Endothelial cell (in vitro differentiated cells): Measurements from ENCODE around the gene ERLIN1. TPM values are rescaled to one million over a fixed set of nuclear protein-coding genes. Genes with fewer than 3 reads are reported as not detected.

ENCODE experiments used
- DNase-seq: peaks from one replicate; pipeline ENCODE4 v3.0.0; 2021; ENCODE audit warnings: low spot score
- H3K27ac Mint-ChIP-seq: one replicate; pipeline ENCODE4 v1.8.0; 2021; ENCODE audit warnings: mixed read lengths, inconsistent platforms; ENCODE audit not compliant: unreplicated experiment
- H3K27me3 Mint-ChIP-seq: one replicate; pipeline ENCODE4 v1.8.0; 2021; ENCODE audit warnings: mild to moderate bottlenecking, moderate library complexity, mixed read lengths, inconsistent platforms; ENCODE audit not compliant: unreplicated experiment
- H3K36me3 Mint-ChIP-seq: one replicate; pipeline ENCODE4 v1.8.0; 2021; ENCODE audit warnings: mild to moderate bottlenecking, low read depth, mixed read lengths, inconsistent platforms; ENCODE audit not compliant: unreplicated experiment
- H3K4me1 Mint-ChIP-seq: one replicate; pipeline ENCODE4 v1.8.0; 2021; ENCODE audit warnings: mild to moderate bottlenecking, mixed read lengths, inconsistent platforms; ENCODE audit not compliant: unreplicated experiment
- H3K4me3 Mint-ChIP-seq: one replicate; pipeline ENCODE4 v1.8.0; 2021; ENCODE audit warnings: mild to moderate bottlenecking, mixed read lengths, inconsistent platforms; ENCODE audit not compliant: unreplicated experiment
- H3K9me3 Mint-ChIP-seq: one replicate; pipeline ENCODE4 v1.8.0; 2021; ENCODE audit warnings: mixed read lengths, inconsistent platforms; ENCODE audit not compliant: unreplicated experiment
- CTCF ChIP-seq: fragments of 200-600 bp; sonication (generic); IDR thresholded peaks from one replicate; pipeline ENCODE4 v1.5.0; 2021; ENCODE audit warnings: antibody characterized with exemption; ENCODE audit not compliant: unreplicated experiment
- total RNA-seq: library from RNA; stranded (reverse); fragmentation: NEBNext Ultra II Directional; extraction: Animal tissue kit (Norgen Biotek cat#: 25700); gene quantifications from one replicate; pipeline ENCODE4 v1.2.1, GENCODE V29; 2021; ENCODE audit not compliant: unreplicated experiment

The ERLIN1 gene
- total RNA-seq, 1 donor from 2014 or later, result 30.4 TPM

GRCh38 chr10:100222529-100222928 is 36.7 kb upstream of the ERLIN1 start:
- no peak overlapping the region for H3K27ac Mint-ChIP-seq
- H3K4me1 Mint-ChIP-seq, result no peaks in the 10 kb centered on the region
- peaks cover 14% of the 10 kb centered on the region for H3K36me3 Mint-ChIP-seq
- DNase-seq, result no peak
- H3K27me3 Mint-ChIP-seq, result no peaks in the 10 kb centered on the region
- H3K4me3 Mint-ChIP-seq, result no peak overlapping the region
- TF ChIP-seq CTCF, result no peak
- no peaks in the 10 kb centered on the region for H3K9me3 Mint-ChIP-seq

DNA sequence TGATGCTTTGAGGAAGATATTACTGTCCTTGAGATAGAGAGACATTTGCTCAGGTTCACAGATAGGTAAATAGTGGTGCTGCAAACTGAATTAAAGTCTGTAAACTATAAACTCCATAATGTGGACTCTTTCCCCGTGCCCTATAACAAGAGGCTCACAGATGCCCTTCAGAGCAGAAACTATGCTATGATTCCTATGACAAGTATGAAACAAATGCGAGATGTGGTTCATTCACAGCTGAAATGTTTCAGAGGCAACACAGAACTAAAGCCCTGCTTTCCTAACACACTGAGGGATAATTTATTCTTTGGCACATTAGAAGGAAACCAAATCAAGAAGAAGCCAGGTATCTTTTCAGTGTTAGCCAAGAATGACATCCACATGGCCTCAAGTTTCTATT is 30.2 kb upstream of the ERLIN1 start:
- TF ChIP-seq CTCF, result no peak
- peaks cover 20% of the 10 kb centered on the region for H3K36me3 Mint-ChIP-seq

GRCh38 chr10:100209303-100209702 is 23.5 kb upstream of the ERLIN1 start:
- Mint-ChIP-seq H3K36me3 (peaks cover 3% of the 10 kb centered on the region), H3K4me3 (no peak overlapping the region), H3K27ac (no peak overlapping the region), H3K9me3 (no peaks in the 10 kb centered on the region), H3K27me3 (no peaks in the 10 kb centered on the region), H3K4me1 (no peaks in the 10 kb centered on the region)
- DNase-seq, result no peak
- TF ChIP-seq CTCF, result no peak

More for the DNA sequence above, 30.2 kb upstream of the ERLIN1 start:
- no peaks in the 10 kb centered on the region for H3K9me3 Mint-ChIP-seq
- no peaks in the 10 kb centered on the region for H3K27me3 Mint-ChIP-seq
- no peak overlapping the region for H3K27ac Mint-ChIP-seq
- DNase-seq, result no peak
- no peaks in the 10 kb centered on the region for H3K4me1 Mint-ChIP-seq
- no peak overlapping the region for H3K4me3 Mint-ChIP-seq

DNA sequence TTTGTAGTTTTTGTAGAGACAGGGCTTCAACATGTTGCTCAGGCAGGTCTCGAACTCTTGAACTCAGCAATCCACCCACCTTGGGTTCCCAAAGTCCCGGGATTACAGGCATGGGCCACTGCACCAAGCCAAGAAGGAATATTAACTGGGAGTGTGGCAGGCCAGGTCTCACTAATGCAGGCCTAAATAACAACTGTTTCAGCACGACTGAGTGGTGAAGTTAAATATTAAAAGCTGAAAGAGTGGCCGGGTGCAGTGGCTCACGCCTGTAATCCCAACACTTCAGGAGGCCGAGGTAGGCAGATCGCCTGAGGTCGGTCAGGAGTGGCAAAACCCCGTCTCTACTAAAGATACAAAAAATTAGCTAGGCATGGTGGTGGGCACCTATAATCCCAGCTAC is 22.4 kb upstream of the ERLIN1 start:
- DNase-seq, result no peak
- H3K27ac Mint-ChIP-seq, result no peak overlapping the region
- no peaks in the 10 kb centered on the region for H3K4me1 Mint-ChIP-seq

DNA sequence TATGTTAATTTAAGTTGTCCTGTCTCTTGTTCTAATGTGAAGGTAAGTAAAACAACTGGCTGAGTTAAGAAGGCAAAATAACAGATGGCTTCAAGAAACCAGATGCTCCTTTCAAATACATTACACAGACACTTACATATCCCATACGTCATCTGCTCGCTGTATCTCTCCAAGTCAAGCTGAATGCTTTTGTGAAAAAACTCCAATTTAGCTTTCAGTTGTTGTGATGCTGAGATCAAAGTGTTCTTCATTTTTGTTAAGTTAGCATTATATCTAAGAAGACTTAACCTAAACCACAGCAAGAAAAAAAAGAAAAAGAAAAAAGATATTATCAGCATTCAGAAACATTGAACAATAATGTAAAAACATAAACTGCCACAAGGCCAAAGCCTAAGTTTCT is 18.5 kb upstream of the ERLIN1 start:
- no peaks in the 10 kb centered on the region for H3K9me3 Mint-ChIP-seq
- no peaks in the 10 kb centered on the region for H3K27me3 Mint-ChIP-seq
- DNase-seq, result no peak
- no peaks in the 10 kb centered on the region for H3K4me1 Mint-ChIP-seq
- H3K27ac Mint-ChIP-seq, result no peak overlapping the region
- no peak for TF ChIP-seq CTCF
- peaks cover 8% of the 10 kb centered on the region for H3K36me3 Mint-ChIP-seq
- no peak overlapping the region for H3K4me3 Mint-ChIP-seq

More for the DNA sequence above, 22.4 kb upstream of the ERLIN1 start:
- H3K4me3 Mint-ChIP-seq, result no peak overlapping the region
- H3K9me3 Mint-ChIP-seq, result no peaks in the 10 kb centered on the region
- no peak for TF ChIP-seq CTCF
- no peaks in the 10 kb centered on the region for H3K27me3 Mint-ChIP-seq
- H3K36me3 Mint-ChIP-seq, result peaks cover 8% of the 10 kb centered on the region
